OCI-LY7 (cell line): ENCODE results near the gene MTX2. TPM values are rescaled to one million over a fixed set of nuclear protein-coding genes. Genes with fewer than 3 reads are reported as not detected.

Experiments used
- BruUV-seq: library from RNA; stranded (reverse); fragments of 400-500 nt; replicated peaks from 2 replicates; lab custom pipeline; 2021; lab: Mats Ljungman, UMichigan
- CTCF ChIA-PET: fragments of 300-600 bp; sonication (Branson Sonifier 250); formaldehyde crosslinking; loops from one replicate; lab custom pipeline; 2022; ENCODE audit warnings: antibody characterized with exemption; ENCODE audit not compliant: unreplicated experiment; lab: Charles Lee
- POLR2A ChIA-PET: fragments of 300-600 bp; sonication (Branson Sonifier 250); formaldehyde crosslinking; loops from one replicate; lab custom pipeline; 2022; ENCODE audit warnings: antibody characterized with exemption; lab: Charles Lee
- DNase-seq: peaks from one replicate; pipeline ENCODE4 v3.0.0-alpha.2; 2015; ENCODE audit warnings: low spot score
- H2AFZ ChIP-seq: fragments of 200-600 bp; sonication (generic), shearing (Covaris generic); 2 replicates; pipeline ENCODE4 v1.6.1; 2014; ENCODE audit warnings: mild to moderate bottlenecking, antibody characterized with exemption, low read length, moderate library complexity
- H3K27ac ChIP-seq: fragments of 200-600 bp; sonication (generic); 2 replicates; pipeline ENCODE4 v1.5.1; 2014; ENCODE audit warnings: mixed run types, low read depth, mild to moderate bottlenecking, moderate library complexity, low read length, inconsistent platforms; ENCODE audit not compliant: poor library complexity, severe bottlenecking
- H3K36me3 ChIP-seq: fragments of 200-600 bp; sonication (generic); 2 replicates; pipeline ENCODE4 v1.6.1; 2014; ENCODE audit warnings: mild to moderate bottlenecking, antibody characterized with exemption, low read length, moderate library complexity, mixed read lengths; ENCODE audit not compliant: insufficient read depth
- H3K4me1 ChIP-seq: fragments of 200-600 bp; sonication (generic); 2 replicates; pipeline ENCODE4 v1.5.1; 2014; ENCODE audit warnings: mild to moderate bottlenecking, low read length; ENCODE audit not compliant: insufficient read depth, poor library complexity, severe bottlenecking
- H3K4me2 ChIP-seq: fragments of 200-600 bp; sonication (generic); 2 replicates; pipeline ENCODE4 v1.6.1; 2014; ENCODE audit warnings: mild to moderate bottlenecking, low read length
- H3K4me3 ChIP-seq: fragments of 200-600 bp; sonication (generic); 2 replicates; pipeline ENCODE4 v1.5.1; 2014; ENCODE audit warnings: mild to moderate bottlenecking, low read depth, low read length; ENCODE audit not compliant: poor library complexity, severe bottlenecking
- H3K79me2 ChIP-seq: fragments of 200-600 bp; sonication (generic); 2 replicates; pipeline ENCODE4 v1.6.1; 2016; ENCODE audit warnings: low read depth, mild to moderate bottlenecking, low read length, moderate library complexity, mixed read lengths; ENCODE audit not compliant: insufficient read depth
- H3K9me2 ChIP-seq: fragments of 200-600 bp; sonication (generic); 2 replicates; pipeline ENCODE4 v1.6.1; 2016; ENCODE audit warnings: mild to moderate bottlenecking, low read length, mixed read lengths; ENCODE audit not compliant: insufficient read depth
- H3K9me3 ChIP-seq: fragments of 200-600 bp; sonication (generic); 2 replicates; pipeline ENCODE4 v1.6.1; 2014; ENCODE audit warnings: mild to moderate bottlenecking, mixed run types, low read length, mixed read lengths
- H4K20me1 ChIP-seq: fragments of 200-600 bp; sonication (generic); 2 replicates; pipeline ENCODE4 v1.6.1; 2014; ENCODE audit warnings: mild to moderate bottlenecking, antibody characterized with exemption, low read length, moderate library complexity, mixed read lengths; ENCODE audit not compliant: insufficient read depth
- EZH2phosphoT487 ChIP-seq: fragments of 200-600 bp; sonication (generic); IDR thresholded peaks from 2 replicates; pipeline ENCODE4 v1.6.1; 2018; ENCODE audit warnings: low read depth, borderline replicate concordance, mild to moderate bottlenecking, mixed run types, antibody characterized with exemption, low read length, moderate library complexity, mixed read lengths
- intact Hi-C: fragments of 100-400 bp; cut with micrococcal nuclease; formaldehyde crosslinking; loops from one replicate; pipeline ENCODE4 v1.10.0; 2022; ENCODE audit not compliant: unreplicated experiment
- total RNA-seq, 2 experiments: library from RNA; depleted of rRNA in 1 of 2; stranded (reverse); fragments of >200 nt in 1 of 2; shearing (Covaris generic) in 1 of 2; gene quantifications; 2 replicates each; pipeline ENCODE4 v1.2.3, GENCODE V29; 2014 to 2022
- TF ChIP-seq, protein P1 (sequence below): fragments of 200-600 bp; sonication (generic); conservative IDR thresholded peaks from 2 replicates; pipeline ENCODE4 v1.5.1; 2014; ENCODE audit warnings: mild to moderate bottlenecking, antibody characterized with exemption, low read length, moderate library complexity, mixed read lengths

Gene MTX2
- total RNA-seq, 2 experiments from 2014 or later: 31.9 to 71.3 TPM

- Histone ChIP-seq H3K4me3 (no peak overlapping the region), H3K4me2 (no peak overlapping the region), H3K79me2 (no peaks in the 10 kb centered on the region), H4K20me1 (no peaks in the 10 kb centered on the region), H3K36me3 (peaks cover 11% of the 10 kb centered on the region), H3K27ac (no peak overlapping the region), H3K9me2 (no peaks in the 10 kb centered on the region), H3K4me1 (no peaks in the 10 kb centered on the region), H2AFZ (no peak overlapping the region), H3K9me3 (no peaks in the 10 kb centered on the region)
- POLR2A ChIA-PET: no interaction called here
- DNase-seq: no peak
- no TSS peak for BruUV-seq
- CTCF ChIA-PET: no interaction called here
- intact Hi-C loops: no loop called here
- TF ChIP-seq, protein P1, sequence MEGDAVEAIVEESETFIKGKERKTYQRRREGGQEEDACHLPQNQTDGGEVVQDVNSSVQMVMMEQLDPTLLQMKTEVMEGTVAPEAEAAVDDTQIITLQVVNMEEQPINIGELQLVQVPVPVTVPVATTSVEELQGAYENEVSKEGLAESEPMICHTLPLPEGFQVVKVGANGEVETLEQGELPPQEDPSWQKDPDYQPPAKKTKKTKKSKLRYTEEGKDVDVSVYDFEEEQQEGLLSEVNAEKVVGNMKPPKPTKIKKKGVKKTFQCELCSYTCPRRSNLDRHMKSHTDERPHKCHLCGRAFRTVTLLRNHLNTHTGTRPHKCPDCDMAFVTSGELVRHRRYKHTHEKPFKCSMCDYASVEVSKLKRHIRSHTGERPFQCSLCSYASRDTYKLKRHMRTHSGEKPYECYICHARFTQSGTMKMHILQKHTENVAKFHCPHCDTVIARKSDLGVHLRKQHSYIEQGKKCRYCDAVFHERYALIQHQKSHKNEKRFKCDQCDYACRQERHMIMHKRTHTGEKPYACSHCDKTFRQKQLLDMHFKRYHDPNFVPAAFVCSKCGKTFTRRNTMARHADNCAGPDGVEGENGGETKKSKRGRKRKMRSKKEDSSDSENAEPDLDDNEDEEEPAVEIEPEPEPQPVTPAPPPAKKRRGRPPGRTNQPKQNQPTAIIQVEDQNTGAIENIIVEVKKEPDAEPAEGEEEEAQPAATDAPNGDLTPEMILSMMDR: no peak
- no peak for TF ChIP-seq EZH2phosphoT487
Measured at GRCh38 chr2:176338395-176338794, 69.2 kb downstream of the MTX2 start.

- TF ChIP-seq, protein P1: no peak
- TF ChIP-seq EZH2phosphoT487: no peak
- Histone ChIP-seq H3K79me2 (no peaks in the 10 kb centered on the region), H3K27ac (no peak overlapping the region), H2AFZ (no peak overlapping the region), H3K9me2 (no peaks in the 10 kb centered on the region), H3K36me3 (peaks cover 11% of the 10 kb centered on the region), H3K4me2 (no peak overlapping the region), H3K9me3 (no peaks in the 10 kb centered on the region), H3K4me1 (no peaks in the 10 kb centered on the region), H4K20me1 (no peaks in the 10 kb centered on the region), H3K4me3 (no peak overlapping the region)
- CTCF ChIA-PET: no interaction called here
- intact Hi-C loops: no loop called here
- BruUV-seq: no TSS peak
- no peak for DNase-seq
- POLR2A ChIA-PET: interaction anchor here (1.1 kb wide), 1 partner anchor 78 kb away, joined by 3 read pairs; no protein-coding TSS in a partner anchor
Measured at GRCh38 chr2:176339208-176339607, 70.0 kb downstream of the MTX2 start.

GRCh38 chr2:176356251-176356650 is 87.0 kb downstream of the MTX2 start:
- ChIA-PET CTCF (no interaction called here), POLR2A (no interaction called here)
- DNase-seq: no peak
- TF ChIP-seq, protein P1: no peak
- TF ChIP-seq EZH2phosphoT487: no peak
- Histone ChIP-seq H3K9me3 (0 out of 2 replicates have a peak, but pooled peaks cover 7% of the 10 kb centered on the region), H4K20me1 (no peaks in the 10 kb centered on the region), H3K27ac (no peak overlapping the region), H3K9me2 (no peaks in the 10 kb centered on the region), H3K79me2 (no peaks in the 10 kb centered on the region), H3K4me2 (no peak overlapping the region), H2AFZ (no peak overlapping the region), H3K4me1 (no peaks in the 10 kb centered on the region), H3K36me3 (no peaks in the 10 kb centered on the region), H3K4me3 (no peak overlapping the region)
- no TSS peak for BruUV-seq
- intact Hi-C loops: no loop called here
